HUES64 (cell line): Measurements from ENCODE around the gene MYO10.

Source experiments
- H3K27ac ChIP-seq: 2 replicates; pipeline ENCODE4 v1.7.0; 2013; ENCODE audit warnings: low read depth, low read length, inconsistent platforms
- H3K27me3 ChIP-seq: 2 replicates; pipeline ENCODE4 v1.6.1; 2013; ENCODE audit warnings: mild to moderate bottlenecking, low read length; ENCODE audit not compliant: insufficient read depth
- H3K36me3 ChIP-seq: 2 replicates; pipeline ENCODE4 v1.6.1; 2013; ENCODE audit warnings: mild to moderate bottlenecking, low read length; ENCODE audit not compliant: insufficient read depth
- H3K4me1 ChIP-seq: 2 replicates; pipeline ENCODE4 v1.6.1; 2013; ENCODE audit warnings: mild to moderate bottlenecking, low read length, moderate library complexity; ENCODE audit not compliant: insufficient read depth
- H3K4me3 ChIP-seq: 2 replicates; pipeline ENCODE4 v1.5.1; 2013; ENCODE audit warnings: mild to moderate bottlenecking, low read length, moderate library complexity
- H3K9ac ChIP-seq: 2 replicates; pipeline ENCODE4 v1.6.1; 2013; ENCODE audit warnings: mild to moderate bottlenecking, low read depth, low read length
- H3K9me3 ChIP-seq: 2 replicates; pipeline ENCODE4 v1.6.1; 2013; ENCODE audit warnings: low read depth, low read length; ENCODE audit not compliant: insufficient read depth
- WGBS: fragments of 150-250, 120-280 bp; methylation state at CpG from one replicate; pipeline ENCODE4 v1.1.7; 2013; ENCODE audit warnings: missing lambda C conversion rate; 5-methylcytosine and 5-hydroxymethylcytosine counted together

MYO10 gene

GRCh38 chr5:16937503-16938161, 1.5 kb upstream of the MYO10 start:
- WGBS: 98% methylated on average over 3 of the region's 7 CpGs
- Histone ChIP-seq H3K4me1 (peaks cover 40% of the 10 kb centered on the region), H3K9ac (no peak overlapping the region), H3K27ac (no peak overlapping the region), H3K36me3 (no peaks in the 10 kb centered on the region), H3K4me3 (no peak overlapping the region; the same call in 1 of the 2 replicates), H3K9me3 (no peaks in the 10 kb centered on the region), H3K27me3 (peaks cover 46% of the 10 kb centered on the region)

- H3K27ac ChIP-seq: no peak overlapping the region
These were observed 926 bp upstream of the MYO10 start for GRCh38 chr5:16936989-16937438.

GRCh38 chr5:16935231-16936149, 598 bp downstream of the MYO10 start:
- Histone ChIP-seq H3K27ac (peak overlapping the region; percentile 61), H3K9ac (peak overlapping the region; percentile 80), H3K4me1 (peaks cover 47% of the 10 kb centered on the region), H3K4me3 (peak overlapping the region; percentile 75), H3K36me3 (no peaks in the 10 kb centered on the region), H3K9me3 (no peaks in the 10 kb centered on the region), H3K27me3 (peaks cover 46% of the 10 kb centered on the region)
- under 1% methylated on average over 85 of the region's 85 CpGs for WGBS

More at GRCh38 chr5:16936989-16937438, 926 bp upstream of the MYO10 start:
- Histone ChIP-seq H3K9ac (no peak overlapping the region), H3K27me3 (peaks cover 46% of the 10 kb centered on the region), H3K36me3 (no peaks in the 10 kb centered on the region), H3K9me3 (no peaks in the 10 kb centered on the region), H3K4me1 (peaks cover 40% of the 10 kb centered on the region), H3K4me3 (peak overlapping the region; percentile 96)
- 37% methylated on average over 11 of the region's 11 CpGs for WGBS

GRCh38 chr5:16934677-16935153, 1.4 kb downstream of the MYO10 start:
- Histone ChIP-seq H3K9ac (peak overlapping the region; percentile 80; the same call in 1 of the 2 replicates), H3K27ac (no peak overlapping the region), H3K4me3 (peak overlapping the region; percentile 75), H3K27me3 (peaks cover 46% of the 10 kb centered on the region), H3K36me3 (no peaks in the 10 kb centered on the region), H3K9me3 (no peaks in the 10 kb centered on the region), H3K4me1 (peaks cover 50% of the 10 kb centered on the region)
- WGBS: 2% methylated on average over 6 of the region's 6 CpGs

GRCh38 chr5:16934123-16934522, 2.0 kb downstream of the MYO10 start:
- Histone ChIP-seq H3K27me3 (peaks cover 46% of the 10 kb centered on the region), H3K4me1 (peaks cover 44% of the 10 kb centered on the region), H3K9ac (no peak overlapping the region), H3K4me3 (peak overlapping the region; percentile 75), H3K27ac (no peak overlapping the region), H3K9me3 (no peaks in the 10 kb centered on the region), H3K36me3 (no peaks in the 10 kb centered on the region)
- 2% methylated on average over 11 of the region's 11 CpGs for WGBS

- Histone ChIP-seq H3K4me3 (peak overlapping the region; percentile 75; the same call in 1 of the 2 replicates), H3K27me3 (peaks cover 39% of the 10 kb centered on the region), H3K36me3 (no peaks in the 10 kb centered on the region), H3K27ac (no peak overlapping the region), H3K9me3 (no peaks in the 10 kb centered on the region), H3K4me1 (peaks cover 39% of the 10 kb centered on the region), H3K9ac (no peak overlapping the region)
- 85% methylated on average over 2 of the region's 2 CpGs for WGBS
These were observed 2.8 kb downstream of the MYO10 start for GRCh38 chr5:16933337-16933736.

GRCh38 chr5:16932401-16932800, 3.7 kb downstream of the MYO10 start:
- peaks cover 39% of the 10 kb centered on the region for H3K4me1 ChIP-seq
- no peak overlapping the region for H3K27ac ChIP-seq
- no peaks in the 10 kb centered on the region for H3K36me3 ChIP-seq
- no peak overlapping the region for H3K9ac ChIP-seq
- H3K27me3 ChIP-seq: peaks cover 30% of the 10 kb centered on the region
- H3K4me3 ChIP-seq: no peak overlapping the region
- H3K9me3 ChIP-seq: no peaks in the 10 kb centered on the region
- WGBS: 78% methylated on average over 3 of the region's 3 CpGs

- H3K27me3 ChIP-seq: peaks cover 21% of the 10 kb centered on the region
- peaks cover 31% of the 10 kb centered on the region for H3K4me1 ChIP-seq
- no peak overlapping the region for H3K4me3 ChIP-seq
- H3K9ac ChIP-seq: no peak overlapping the region
- no peaks in the 10 kb centered on the region for H3K36me3 ChIP-seq
- H3K27ac ChIP-seq: no peak overlapping the region
- 95% methylated on average over 4 of the region's 5 CpGs for WGBS
- H3K9me3 ChIP-seq: no peaks in the 10 kb centered on the region
These were observed 4.6 kb downstream of the MYO10 start for GRCh38 chr5:16931334-16932110.

GRCh38 chr5:16930496-16930895, 5.6 kb downstream of the MYO10 start:
- H3K27me3 ChIP-seq: peaks cover 21% of the 10 kb centered on the region
- H3K36me3 ChIP-seq: no peaks in the 10 kb centered on the region
- H3K9me3 ChIP-seq: no peaks in the 10 kb centered on the region
- H3K27ac ChIP-seq: no peak overlapping the region
- H3K9ac ChIP-seq: no peak overlapping the region
- H3K4me1 ChIP-seq: peaks cover 31% of the 10 kb centered on the region
- H3K4me3 ChIP-seq: no peak overlapping the region
- WGBS: 46% methylated on average over 8 of the region's 8 CpGs

GRCh38 chr5:16929831-16930230, 6.3 kb downstream of the MYO10 start:
- 73% methylated on average over 2 of the region's 3 CpGs for WGBS
- Histone ChIP-seq H3K27ac (no peak overlapping the region), H3K4me3 (no peak overlapping the region)

More at GRCh38 chr5:16929831-16930230, 6.3 kb downstream of the MYO10 start:
- H3K4me1 ChIP-seq: peaks cover 29% of the 10 kb centered on the region
- H3K27me3 ChIP-seq: peaks cover 16% of the 10 kb centered on the region
- no peak overlapping the region for H3K9ac ChIP-seq
- H3K9me3 ChIP-seq: no peaks in the 10 kb centered on the region
- no peaks in the 10 kb centered on the region for H3K36me3 ChIP-seq
